Measurements from ENCODE around the gene RNF13.

The RNF13 gene, protein sequence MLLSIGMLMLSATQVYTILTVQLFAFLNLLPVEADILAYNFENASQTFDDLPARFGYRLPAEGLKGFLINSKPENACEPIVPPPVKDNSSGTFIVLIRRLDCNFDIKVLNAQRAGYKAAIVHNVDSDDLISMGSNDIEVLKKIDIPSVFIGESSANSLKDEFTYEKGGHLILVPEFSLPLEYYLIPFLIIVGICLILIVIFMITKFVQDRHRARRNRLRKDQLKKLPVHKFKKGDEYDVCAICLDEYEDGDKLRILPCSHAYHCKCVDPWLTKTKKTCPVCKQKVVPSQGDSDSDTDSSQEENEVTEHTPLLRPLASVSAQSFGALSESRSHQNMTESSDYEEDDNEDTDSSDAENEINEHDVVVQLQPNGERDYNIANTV

GRCh38 chr3:149812606-149813366 lies at the start of gene RNF13:
RNF13 (plus strand) TSS chr3:149813215; CDS start chr3:149846027, 32,812 bp downstream.
- peak; percentile 89 for DNase-seq

- no peak for DNase-seq
Measured at GRCh38 chr3:149763565-149764195, 49.3 kb upstream of the RNF13 start.

DNA sequence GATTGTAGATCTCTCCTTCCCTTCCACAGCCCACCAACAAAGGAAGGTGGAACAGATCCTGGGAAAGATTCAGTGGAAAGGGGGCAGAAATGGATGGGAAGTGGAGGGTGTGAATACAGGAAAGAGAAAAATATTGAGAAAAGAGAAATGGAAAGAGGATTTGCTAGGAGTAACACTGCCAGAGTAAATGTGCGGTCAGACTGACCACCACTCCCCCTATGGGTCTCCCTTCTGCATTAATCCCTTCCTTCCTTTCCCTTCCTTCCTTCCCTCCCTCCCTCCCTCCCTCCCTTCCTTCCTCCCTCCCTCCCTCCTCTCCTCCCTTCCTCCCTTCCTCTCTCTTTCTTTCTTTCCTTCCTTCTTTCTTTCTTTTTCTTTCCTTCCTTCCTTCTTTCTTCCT lies 48.7 kb upstream of the RNF13 start:
- no peak for DNase-seq

GRCh38 chr3:149765762-149766334 lies 47.2 kb upstream of the RNF13 start:
- DNase-seq = peak; percentile 15

DNA sequence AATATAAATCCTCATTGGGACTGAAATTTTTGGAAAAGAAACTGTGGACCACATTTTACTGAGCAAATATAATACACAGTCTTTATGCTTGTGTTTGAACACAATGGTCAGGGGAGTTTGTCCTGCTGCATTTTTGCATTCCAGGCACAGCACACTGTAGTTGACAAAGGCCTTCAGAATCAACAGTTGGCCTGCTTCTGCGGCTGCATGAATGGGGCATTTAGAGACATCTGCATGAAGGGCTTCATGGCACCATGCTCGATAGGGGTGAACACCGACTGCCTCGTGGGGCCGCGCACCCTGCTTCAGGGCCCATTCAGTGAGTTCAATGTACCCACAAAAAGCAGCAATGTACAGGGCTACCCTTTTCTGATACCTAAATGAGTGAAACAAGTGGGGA lies 45.3 kb upstream of the RNF13 start:
- DNase-seq = no peak

DNA sequence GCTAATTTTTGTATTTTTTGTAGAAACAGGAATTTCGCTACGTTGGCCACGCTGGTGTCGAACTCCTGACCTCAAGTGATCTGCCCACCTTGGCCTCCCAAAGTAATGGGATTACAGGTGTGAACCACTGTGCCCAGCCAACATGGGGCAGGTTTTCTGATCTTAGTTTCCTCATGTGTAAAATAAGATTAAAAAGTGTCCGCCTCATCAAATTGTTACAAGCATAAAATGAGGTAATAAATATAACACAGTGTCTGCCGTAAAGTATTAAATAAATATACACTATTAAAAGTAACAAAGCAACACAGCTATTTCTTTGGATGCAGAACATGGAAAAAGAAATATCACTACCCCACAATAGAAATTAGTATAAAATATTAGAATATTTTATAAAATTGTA lies 44.3 kb upstream of the RNF13 start:
- DNase-seq = no peak

GRCh38 chr3:149770246-149770645 lies 42.8 kb upstream of the RNF13 start:
- no peak for DNase-seq

- DNase-seq = peak; percentile 7
Measured at GRCh38 chr3:149771652-149772271, 41.3 kb upstream of the RNF13 start.

DNA sequence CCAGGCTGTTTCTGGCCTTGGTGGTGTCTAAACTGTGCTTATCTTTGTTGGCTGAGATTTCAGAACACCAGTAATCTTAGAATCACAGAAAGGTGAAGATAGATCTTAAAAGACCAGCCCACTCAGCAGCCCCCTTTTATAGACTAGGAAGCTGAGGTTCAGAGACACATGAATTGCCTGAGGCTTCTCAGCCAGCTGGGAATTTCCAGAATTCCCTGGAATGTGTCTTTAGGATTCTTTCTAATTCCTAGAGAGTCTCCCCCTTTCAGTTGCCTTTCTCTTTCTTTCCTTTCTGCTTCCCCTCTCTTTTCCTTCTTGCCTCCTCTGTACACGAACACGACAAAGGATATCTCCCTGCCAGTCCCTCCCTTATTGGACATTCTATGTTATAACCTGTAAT lies 40.2 kb upstream of the RNF13 start:
- DNase-seq = no peak

DNA sequence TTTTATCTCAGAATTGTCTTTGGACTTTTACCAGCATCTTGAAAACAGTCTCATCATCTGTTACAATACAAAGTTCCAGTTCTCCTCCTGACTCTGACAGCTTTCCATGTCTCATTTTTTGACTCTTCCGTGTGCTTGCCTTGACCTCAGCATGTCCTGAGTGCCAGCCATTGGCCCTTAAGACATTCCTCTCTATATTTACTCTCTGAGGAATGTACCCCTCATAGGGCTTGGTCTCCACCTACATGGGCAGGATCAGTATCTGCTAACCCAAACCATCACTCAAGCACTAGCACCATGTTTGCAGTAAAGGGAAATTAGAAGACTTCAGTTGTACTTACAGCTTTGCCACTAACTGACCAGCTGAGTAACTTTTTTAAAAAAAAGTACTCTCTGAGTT lies 36.8 kb upstream of the RNF13 start:
- no peak for DNase-seq

- DNase-seq = no peak
Measured at GRCh38 chr3:149777414-149778214, 35.4 kb upstream of the RNF13 start.

- peak; percentile 87 for DNase-seq
Measured at GRCh38 chr3:149781211-149781610, 31.8 kb upstream of the RNF13 start.

DNA sequence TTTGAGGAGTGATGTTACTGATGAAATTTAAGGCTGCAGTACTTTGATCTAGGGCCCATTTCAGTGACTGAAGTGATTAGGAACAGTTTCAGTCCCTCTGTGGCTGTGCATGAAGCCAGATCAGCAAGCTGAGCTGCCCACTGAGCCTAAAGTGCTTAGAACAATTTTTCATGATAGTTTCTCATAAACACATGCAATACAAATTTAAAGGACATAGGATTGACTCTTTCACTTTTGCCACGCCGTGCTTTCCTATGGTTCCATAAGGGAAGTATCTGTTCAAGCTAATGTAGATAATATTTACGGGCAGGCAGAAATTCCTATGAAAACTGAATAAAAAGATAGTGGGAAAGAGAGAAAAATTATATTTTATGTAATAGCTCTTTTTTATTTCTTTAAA lies 31.3 kb upstream of the RNF13 start:
- DNase-seq = peak; percentile 46

GRCh38 chr3:149783576-149783975 lies 29.4 kb upstream of the RNF13 start:
- peak; percentile 89 for DNase-seq

- DNase-seq = no peak
Measured at GRCh38 chr3:149784064-149784704, 28.8 kb upstream of the RNF13 start.

DNA sequence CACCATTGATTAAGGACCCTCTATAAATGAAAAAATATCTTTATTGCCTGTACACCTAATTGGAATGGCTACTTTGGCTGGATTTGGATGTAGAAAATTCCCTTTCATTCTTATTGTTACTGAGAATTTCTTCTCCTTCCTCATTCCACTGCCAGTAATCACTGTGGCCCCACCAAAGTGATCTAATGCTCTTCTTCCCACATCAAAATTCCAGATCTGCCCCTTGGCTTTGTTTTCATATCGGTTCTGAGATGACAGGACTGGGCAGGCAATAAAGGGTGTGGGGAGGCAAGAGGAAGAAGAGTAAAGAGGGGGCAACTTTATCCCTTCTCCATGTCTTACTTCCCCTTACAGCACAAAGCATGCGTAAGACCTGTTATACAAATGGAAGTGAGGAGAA lies 22.7 kb upstream of the RNF13 start:
- DNase-seq = no peak

- DNase-seq = no peak
Measured at GRCh38 chr3:149790698-149791097, 22.3 kb upstream of the RNF13 start.

DNA sequence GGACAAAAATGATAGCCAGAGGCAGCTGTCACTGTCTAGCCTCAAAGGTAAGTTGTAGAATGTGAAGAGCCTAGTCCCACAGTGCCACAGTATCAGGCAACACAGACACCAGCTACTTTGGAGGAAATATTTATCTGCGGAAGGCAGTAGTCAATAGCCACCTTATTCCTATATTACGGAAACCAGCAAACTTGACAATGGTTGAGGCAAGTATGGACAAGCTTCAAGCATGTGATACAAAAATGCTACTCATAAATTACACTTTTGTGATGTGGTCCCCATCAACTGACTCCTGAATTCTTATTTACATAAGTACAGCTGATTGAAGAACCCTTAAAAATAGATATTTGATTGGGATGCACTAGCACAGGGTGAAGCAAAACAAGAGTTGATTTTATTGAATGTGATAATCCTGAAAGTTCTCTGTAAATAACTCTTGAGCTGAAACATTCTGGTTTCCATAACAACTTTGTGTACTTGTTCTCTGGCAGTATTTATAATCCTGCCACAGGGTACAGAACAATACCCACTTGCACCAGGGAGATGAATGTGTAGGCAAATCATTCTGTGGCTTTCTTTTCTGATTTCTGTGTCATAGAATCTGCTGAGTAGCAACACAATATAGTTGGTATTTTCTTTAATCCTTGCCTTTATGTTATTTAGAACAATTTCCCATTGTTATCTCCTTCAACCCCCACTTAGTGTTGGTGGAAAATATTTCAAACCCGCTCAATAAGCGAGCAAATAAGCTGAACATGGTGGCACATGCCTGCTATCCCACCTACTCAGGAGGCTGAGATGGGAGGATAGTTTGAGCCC lies 20.4 kb upstream of the RNF13 start, which contains the start of gene ANKUB1:
Gene ANKUB1 (minus strand): TSS at position 103 of the 819 bp plus-strand sequence. CDS start 188 bp downstream, outside the sequence.
- DNase-seq = no peak

DNA sequence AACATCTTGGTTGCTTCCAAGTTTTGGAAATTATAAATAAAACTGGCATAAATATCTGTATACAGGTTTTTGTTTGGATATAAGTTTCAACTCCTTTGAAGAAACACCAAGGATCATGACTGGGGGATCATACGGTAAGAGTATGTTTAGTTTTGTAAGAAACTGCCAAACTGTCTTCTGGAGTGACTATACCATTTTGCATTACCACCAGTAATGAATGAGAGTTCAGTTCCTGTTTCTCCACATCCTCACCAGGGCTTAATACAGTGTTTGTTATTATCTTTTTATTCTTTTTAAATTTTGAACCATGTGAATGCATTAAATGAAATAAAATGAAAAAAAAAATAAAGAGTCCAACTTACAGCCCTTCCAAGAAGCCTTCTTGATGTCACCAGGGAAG lies 17.0 kb upstream of the RNF13 start:
- peak; percentile 27 for DNase-seq

- no peak for DNase-seq
Measured at GRCh38 chr3:149800693-149801092, 12.3 kb upstream of the RNF13 start.

DNA sequence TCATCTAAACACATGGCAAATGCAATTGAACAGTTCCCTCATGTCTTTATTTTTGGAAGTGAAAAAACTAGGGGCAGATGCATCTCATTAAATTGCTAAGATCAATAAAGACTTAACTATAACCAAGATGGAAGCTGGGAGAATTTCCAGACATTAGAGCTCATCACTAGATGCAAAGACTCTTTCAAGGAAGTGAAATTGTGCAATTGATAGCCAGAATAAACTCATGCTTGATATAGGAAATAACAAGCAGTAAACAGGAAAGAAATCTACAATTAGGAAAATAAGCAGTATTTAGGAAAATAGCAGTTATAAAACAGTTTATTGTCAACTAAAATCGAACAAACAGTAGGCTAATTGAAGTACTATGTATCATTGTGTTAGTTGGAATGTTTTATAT lies 11.8 kb upstream of the RNF13 start:
- DNase-seq = no peak
